ENCODE results near the gene MAP3K20.
"Not testable (repeated sequence)": the region's sequence is repeated elsewhere in the genome, so short reads cannot be mapped to it uniquely, and the experiment has no call there.

MAP3K20 gene

DNA sequence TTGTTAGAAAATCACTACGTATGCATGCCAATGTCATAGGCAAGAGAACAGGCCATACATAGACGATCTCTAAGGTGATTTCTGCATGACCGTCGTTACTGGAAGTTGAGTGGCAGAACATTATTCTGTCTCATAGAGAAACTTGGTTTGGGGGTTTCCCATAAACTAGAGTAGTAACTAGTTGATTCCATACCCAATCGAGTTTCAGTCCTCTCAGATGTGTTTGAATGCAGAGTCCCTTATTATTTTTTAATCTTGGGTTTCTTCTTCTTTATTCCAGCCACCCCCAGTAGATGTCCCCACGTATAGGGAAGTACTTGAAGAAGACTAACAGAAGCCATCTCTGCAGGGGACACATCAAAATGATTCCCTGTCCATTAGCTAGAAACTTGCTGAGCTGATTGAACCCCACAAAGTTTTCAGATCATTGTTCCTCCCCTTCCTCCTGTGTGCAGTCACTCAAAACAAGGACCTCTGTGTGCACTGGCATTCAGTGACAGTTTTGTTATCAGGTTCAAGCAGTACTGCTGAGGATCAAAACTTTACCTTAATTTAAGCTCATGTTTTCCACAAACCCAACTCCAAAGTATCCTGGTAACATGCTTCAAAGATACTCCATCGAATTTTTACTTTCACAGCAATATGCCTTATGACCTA, 210.6 kb downstream of the MAP3K20 start:
- DNase-seq, result peak; percentile 17

DNA sequence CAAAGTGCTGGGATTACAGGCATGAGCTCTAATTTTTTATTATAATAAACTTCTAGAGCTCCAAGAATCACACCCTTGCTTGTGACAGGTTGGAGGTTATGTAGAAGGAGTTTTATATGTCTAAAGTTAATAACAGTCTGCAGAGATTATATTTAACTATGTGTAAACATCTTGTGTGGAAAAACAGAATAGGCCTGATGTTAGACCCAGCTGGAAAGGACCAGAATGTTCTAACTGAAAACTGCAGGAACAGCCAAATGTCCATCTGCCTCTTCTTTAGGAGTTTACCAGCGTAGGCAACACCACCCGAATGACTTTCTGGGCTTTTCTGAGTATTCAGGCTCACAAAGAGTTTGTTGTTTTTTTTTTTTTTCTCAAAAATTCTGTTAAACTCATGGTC, 211.9 kb downstream of the MAP3K20 start:
- DNase-seq, result no peak

DNA sequence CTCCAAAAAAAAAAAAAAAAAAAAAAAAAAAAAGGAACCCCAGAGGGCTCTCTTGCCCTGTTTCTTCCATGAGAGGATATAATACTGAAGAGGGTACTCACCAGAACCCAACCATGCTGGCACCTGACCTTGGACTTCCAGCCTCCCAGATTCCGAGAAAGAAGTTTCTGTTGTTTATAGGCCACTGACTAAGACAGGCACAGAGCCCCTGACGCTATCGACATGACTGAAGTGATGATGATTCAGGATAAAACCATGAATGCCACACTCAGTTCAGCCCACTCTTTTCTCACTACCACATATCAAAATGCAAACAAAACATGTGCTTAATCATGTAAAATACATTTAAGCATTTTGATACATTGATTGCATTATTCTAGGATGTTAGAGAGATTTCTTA, 212.9 kb downstream of the MAP3K20 start:
- DNase-seq, result no peak

DNA sequence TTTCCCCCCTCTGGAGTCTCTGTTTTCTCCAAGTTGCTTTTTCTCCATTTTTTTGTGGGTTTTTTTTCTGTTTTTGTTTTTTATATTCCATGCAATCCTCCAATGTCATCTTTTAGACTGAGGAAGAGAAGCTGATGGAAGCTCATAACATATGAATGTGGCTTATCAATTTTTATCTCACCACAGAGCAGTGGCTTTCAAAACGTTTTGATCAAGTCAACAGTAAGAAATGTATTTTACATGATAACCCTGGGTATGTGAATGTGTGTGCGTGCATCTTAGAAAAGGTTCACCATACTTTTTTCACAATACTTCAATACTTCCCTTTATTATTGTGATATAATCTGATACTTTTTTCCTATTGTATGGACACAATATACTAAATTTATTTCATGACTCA, 214.4 kb downstream of the MAP3K20 start:
- no peak for DNase-seq

DNA sequence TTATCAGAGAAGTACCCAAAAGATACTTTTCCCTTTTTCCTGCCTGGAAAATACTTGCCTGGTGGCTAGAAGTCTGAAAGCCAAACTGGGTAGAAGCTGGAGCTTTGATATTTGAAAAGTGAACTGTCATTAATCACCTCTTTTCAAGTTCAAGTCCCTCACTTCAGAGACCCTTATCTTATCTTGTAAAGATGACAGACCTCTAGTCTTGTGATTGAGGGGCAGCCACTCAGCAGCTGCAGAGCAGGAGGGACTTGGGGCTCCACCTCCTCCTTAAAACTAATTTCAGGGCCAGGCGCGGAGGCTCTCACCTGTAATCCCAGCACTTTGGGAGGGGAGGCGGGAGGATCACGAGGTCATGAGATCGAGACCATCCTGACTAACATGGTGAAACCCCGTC, 214.9 kb downstream of the MAP3K20 start:
- DNase-seq, result no peak

DNA sequence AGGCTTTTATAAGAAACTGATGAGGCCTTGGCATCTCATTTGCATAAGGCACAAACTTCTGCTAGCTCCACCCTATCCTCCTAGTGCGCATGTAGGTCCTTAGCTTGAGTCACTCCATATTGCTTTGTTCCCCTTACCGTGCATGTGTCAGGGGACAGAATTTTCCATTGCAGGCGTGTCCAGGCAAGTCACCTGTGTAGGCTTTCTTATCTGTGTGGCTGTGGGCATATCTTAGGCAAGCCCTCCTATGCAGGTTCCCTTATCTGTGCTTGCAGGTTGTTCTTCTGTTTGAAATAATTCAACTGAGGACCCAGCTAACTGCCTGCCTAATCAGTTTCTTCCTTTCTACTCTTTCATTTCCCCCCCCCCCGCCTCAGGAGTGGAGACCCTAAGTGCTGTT, 215.8 kb downstream of the MAP3K20 start:
- DNase-seq, result no peak

DNA sequence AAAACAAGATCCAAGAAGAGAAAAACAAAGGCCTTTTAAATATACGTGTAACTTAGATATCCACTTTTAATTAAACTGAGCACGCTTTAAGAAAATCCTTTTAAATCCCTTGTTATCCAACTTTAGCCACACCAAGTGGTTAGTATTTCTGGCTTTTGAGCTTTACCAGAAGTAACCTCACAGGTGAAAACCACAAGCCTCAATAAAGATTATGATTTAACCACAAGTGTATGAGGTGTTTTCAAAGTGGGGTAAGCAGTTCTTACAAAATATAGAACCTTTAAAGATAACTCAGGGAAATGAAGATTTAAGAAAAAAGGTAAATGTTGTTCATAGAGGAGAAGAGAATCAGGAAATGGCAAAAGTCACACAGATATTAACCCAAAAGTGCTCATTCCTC, 220.6 kb downstream of the MAP3K20 start:
- no peak for DNase-seq

DNA sequence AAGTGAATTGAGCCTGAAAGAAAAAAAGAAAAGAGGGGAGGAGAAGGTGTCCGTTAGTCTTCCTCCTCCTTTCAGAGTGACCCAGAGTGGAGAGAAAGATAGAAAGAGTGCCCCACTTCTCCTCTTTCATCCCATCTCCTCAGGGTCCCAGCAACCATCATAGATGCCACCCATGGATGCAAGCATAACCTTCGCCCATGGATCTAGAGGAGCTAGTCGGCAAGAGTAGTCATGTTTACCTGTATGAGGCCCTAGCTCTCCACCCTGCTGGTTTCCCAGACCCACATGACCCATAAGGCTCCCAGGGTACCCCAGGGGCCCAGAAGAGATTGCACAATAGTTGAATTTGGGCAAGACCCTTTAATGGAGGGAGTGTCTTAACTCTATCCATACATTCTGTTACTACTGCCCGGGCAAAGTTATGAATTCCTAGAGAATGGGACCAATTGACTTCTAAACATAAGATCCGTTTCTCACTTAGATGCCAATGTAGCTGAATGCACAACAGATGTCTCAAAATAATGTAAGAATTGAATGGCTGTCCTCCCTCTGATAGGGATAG, 223.0 kb downstream of the MAP3K20 start:
- no peak for DNase-seq

DNA sequence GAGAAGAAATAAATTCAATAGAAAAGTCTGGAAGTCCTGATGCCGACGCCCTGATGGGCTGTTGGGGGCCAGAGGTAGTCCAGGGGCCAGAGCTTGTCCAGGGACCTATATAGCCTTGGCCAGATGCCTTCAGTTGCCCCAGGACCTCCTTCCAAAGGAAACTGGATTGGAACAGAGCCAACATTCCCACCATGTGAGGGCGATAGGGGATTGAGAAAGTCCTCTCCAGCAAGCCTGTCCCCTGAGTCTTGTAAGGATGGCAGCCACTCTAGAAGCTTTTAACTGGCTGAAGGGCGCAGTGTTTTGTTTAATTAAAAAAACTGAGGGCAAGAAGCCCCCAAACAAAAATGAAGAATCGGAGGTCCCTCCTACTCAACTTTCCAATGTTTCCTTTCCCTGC, 224.1 kb downstream of the MAP3K20 start:
- DNase-seq, result no peak

DNA sequence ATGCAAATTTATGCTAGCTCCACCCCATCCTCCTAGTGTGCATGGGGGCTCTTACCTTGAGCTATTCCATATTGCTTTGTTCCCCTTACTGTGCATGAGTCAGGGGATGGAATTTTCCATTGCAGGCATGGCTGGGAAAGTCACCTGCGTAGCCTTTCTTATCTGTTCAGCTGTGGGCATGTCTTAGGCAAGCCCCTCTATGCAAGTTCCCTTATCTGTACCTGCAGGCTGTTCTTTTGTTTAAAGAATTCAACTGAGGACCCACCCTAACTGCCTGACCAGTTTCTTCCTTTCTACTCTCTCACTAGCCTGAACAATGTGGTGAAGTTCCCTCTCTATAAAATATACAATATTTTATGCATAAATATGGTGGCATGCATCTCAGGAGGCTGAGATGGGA, 224.8 kb downstream of the MAP3K20 start:
- DNase-seq, result no peak

DNA sequence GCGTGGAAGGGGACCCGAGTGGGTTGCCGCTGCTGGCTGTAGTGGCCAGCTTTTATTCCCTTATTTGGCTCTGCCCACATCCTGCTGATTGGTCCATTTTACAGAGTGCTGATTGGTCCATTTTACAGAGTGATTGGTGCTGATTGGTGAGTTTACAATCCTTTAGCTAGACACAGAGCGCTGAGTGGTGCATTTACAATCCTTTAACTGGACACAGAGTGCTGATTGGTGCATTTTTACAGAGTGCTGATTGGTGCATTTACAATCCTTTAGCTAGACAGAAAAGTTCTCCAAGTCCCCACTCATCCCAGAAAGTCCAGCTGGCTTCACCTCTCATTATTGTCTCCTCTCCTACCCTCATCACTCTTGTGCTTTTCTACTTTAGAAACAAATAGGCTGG, 225.9 kb downstream of the MAP3K20 start:
- not testable (repeated sequence) for DNase-seq

DNA sequence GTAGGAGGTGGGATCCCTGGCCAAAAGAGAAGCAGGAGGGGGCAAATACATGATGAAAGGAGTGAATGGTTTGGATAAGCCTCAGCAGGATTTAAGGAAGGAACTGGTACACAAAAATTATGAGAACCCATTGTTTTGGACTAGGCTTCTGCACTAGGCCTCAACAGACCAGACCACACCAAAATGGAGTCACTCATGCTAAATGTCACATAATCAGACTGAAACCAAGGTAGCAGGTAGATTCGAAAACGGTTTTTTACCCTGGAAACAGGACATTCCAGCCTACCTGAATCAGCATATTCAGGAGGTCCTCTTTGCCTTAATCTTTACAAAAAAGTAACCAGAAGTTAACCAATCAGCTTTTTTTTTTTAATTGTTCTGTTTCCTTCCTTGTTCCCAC, 229.7 kb downstream of the MAP3K20 start:
- DNase-seq, result no peak

DNA sequence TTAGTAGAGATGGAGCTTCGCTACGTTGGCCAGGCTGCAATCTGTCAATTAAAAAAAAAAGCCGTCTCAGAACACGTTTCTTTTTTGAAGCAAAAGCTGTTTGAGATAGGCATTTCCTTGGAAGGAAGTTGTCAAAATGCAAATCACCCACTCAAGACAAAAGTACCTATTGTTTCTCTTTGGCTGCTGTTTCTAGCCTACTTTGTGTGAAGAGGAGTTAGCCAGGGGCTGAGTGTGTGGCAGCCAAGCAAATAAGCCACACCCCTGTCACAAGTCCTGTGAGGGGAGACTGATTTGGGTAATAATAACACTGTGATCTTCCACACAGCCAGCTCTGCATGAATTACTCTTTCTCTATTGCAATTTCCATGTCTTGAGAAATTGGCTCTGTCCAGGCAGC, 231.6 kb downstream of the MAP3K20 start:
- DNase-seq, result no peak

DNA sequence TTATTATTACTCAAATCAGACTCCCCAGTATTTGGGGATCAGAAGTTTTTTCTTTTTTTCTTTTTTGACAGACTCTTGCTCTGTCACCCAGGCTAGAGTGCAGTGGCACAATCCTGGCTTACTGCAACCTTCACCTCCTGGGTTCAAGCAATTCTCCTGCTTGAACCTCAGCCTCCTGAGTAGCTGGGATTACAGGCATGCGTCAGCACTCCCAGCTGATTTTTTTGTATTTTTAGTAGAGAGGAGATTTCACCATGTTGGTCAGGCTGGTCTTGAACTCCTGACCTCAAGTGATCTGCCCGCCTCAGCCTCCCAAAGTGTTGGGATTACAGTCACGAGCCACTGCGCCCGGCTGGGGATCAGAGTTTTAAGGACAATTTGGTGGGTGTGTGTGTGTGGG, 233.7 kb downstream of the MAP3K20 start:
- DNase-seq, result not testable (repeated sequence)

DNA sequence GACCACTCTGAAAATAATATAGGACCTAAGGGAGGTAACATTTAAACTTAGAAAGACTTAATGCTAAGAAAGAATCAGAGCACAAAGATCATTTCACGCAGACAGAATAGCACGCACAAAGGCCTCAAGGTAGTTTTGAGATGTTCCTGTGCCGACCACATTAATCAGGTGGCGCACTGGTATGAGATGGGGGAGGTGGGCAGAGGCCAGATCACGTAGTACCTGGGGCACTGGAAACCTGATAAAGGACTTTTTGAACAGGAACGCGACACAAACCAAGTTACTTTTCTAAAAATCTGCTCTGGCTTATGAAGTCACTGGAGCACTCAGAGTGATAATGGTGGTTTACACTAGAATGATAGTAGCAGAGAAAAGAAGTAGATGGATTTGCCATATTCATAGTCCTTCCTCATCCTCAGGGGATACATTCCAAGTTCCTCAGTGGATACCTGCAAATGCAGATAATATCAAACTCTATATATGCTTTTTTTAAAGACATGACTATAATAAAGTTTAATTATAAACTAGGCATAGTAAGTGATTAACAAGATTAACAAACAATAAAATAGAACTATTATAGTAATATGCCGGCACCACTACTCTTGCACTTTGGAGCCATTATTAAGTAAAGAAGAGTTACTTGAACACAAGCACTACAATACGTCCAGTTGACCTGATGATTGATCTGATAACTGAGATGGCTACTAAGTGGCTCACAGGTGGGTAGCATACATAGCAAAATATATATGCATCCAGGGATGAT, 236.4 kb downstream of the MAP3K20 start:
- no peak for DNase-seq
